NCI-H526 treated with DMSO at 0.1 percent for 48 hours (cell line): Measurements from ENCODE around the gene NAP1L1.
A peak's percentile ranks its signal among the peaks of the same experiment; 100 is the strongest.

ENCODE experiments used
- DNase-seq: peaks from one replicate; lab custom pipeline; 2025; lab: John Stamatoyannopoulos, UW

NAP1L1 gene

GRCh38 chr12:76038176-76038575, 46.3 kb downstream of the NAP1L1 start:
- DNase-seq = no peak

- peak; percentile 80 for DNase-seq
Observed at GRCh38 chr12:76037130-76038103, 47.1 kb downstream of the NAP1L1 start.

GRCh38 chr12:76035045-76035444, 49.4 kb downstream of the NAP1L1 start:
- no peak for DNase-seq

DNA sequence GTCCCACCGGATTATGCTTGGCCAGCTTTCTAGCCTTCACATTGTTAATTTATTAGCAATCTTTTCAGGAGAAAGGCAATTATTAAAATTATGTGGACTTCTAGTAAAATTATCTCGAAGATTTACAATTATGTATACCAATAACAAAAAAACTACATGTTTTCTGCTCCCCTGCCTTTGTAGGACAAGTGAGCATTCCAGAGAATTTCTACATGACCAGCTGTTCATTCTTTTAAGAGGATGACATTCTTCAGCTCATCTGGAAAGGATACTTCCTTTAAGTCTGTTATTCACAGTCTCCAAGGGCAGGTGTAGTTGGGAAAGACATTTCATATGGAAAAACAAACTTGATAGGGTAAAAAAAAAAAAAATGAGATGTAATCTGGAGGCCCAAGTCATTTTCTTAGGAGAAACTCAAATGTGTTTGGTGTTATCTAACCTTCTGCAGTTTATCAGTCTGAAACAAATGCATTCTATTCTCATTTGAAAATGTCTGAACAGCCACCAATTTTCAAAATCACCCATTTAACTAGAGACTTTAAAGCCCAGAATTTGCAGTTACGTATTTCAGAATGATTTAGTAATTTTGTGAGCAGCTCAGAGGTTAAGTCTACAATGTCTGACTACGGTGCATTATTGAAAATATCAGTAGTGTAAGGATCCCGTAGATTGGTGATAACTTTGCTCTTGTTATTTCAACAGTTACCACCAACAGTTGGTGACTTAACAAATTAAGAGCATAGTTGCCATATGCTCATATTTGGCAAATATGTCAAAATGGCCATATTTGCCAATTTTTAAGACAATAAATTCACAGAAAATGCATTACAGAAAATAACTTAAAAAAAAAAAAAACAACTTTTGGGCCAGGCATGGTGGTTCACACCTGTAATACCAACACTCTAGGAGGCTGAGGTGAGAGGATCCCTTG, 51.1 kb downstream of the NAP1L1 start:
- DNase-seq = no peak

DNA sequence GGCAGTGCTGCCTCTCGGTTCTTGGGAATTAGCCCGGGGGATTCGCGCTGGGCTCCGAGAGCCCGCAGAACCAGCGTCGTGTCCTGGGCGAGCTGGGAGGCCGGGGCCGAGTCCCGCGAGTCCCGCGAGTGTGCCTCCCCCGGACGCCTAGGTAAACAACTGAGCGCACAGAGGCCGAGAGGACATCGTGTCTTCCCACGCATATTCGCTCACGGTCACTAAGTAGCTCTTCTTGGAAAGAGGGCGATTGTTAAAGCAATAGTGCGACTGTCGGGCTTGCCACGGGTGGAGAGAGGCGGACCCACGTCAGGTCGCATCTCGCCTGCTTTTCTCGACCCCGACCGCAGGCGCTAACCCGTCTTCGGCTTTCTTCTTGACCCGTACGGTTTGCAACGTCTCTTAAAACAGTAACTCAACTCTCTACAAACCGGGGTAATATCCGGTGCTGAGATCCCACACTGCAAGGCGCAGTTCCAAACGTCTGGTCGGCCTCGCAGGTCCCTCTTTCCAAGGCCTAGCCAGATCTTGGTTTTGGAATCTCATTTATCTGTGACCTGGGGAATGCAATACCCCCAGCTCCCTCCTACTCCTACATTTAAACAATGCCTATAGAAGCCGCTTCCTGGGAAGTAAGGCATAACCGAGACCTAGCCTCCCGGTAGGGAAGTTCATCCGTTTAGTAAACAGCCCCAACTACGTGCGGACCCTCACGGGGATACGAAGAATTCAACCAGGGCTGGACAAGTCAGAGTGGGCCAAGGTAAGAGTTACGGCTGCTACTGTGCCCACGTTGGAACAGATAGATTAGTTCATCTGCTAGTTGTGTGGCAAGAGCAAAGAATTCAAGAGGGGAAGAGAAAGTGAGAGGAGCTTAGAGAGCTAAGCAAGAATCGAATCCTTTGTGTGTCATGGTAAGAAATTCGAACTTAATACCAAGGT, 52.2 kb downstream of the NAP1L1 start:
- DNase-seq = peak; percentile 17

DNA sequence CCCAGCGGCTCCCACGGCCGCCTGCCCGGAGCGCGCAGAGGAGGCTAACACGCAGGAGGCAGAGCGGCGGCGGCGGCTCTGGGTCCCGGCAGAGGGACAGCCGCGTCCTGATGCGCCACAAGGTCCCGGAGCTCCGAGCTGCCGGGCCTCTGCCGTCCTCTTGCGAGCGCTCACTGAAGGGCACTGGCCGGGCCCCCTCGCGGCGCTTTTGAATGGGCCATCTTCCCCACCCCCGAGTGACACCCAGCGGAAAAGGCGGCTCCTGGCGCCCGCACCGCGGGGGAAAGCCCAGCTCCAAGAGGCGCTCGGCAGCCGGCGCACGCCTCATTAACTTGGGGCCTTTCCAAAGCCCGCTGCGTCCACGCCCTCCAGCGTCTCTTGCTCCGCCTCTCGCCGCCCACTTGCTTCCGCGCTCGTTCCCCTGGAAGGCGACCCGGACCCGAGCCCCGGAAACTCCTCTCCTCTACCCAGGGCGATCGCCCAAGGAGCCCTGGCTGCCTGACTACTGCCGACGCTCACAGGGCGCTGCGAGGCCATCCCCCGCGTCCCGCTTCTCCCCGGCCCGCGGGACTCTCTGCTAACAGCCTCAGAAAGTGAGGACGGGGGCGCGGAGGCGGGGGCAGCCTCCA, 53.0 kb downstream of the NAP1L1 start, which contains the start of gene PHLDA1:
Gene PHLDA1 (minus strand): TSS at position 363 of the 629 bp plus-strand sequence.
- DNase-seq = peak; percentile 80

DNA sequence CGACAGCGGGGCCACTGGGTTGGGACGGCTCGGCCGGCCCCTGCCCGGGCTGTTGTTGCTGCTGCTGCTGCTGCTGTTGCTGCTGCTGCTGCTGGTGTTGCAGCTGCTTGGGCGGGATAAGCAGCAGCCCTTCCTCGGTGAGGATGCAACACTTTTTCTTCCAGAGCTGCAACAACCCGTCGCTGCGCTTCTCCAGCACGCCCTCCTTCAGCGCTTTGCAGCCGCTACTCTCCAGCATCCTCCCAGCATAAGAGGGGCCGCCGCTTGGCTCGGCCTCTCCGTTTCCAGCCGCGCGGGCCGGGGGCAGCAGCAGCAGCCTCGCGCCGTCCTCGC, 53.4 kb downstream of the NAP1L1 start:
- DNase-seq = no peak

- DNase-seq = peak; percentile 22
Observed at GRCh38 chr12:76030341-76031080, 54.0 kb downstream of the NAP1L1 start.

DNA sequence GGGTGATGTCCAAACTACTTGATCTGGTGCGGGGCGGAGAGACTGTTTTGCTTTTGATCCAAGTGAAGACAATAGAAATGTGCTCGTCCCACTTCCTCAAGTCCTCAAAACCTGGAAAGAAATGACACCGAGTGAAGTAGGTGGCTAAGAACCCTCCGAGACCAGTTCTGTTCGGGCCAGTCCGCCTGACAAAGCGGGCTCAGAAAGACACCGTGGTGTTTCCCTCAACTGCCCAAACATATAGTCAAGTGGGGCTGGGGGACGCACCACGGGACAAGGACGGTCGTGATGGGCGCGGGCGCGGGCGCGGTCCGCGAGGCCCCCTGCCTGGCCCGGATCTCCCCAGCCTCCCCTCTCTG, 54.5 kb downstream of the NAP1L1 start:
- no peak for DNase-seq

DNA sequence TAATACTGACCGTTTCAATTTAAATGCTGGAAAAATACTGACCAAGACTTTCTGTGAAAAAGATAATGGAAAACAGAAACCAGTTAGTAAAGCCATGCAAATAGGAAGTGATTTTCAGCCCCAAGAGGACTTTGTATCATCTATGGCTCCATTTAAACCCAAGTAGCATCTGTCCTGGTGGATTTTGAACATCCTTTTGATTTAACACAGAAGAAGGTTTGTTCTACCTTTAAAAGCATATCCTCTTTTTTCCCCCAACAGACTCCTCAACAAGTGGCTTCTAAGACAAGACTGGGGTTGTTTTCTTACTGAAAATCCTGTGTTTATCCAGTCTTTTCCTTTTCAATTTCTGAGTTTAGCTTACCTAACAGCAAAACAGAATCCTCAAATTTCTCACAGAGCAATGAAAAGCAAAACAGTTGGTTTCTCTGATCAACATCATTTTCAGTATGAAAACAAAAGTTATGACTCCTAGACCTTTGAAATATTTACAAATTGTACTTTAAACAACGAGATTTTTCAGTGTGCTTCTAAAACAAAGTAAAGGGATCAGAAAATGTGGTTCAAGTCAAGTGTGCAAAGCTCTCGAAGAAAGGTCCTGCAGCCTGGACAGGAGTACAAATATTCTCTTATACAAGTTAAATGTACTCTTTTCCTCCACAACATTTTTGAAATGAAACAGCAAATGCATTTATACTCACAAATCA, 55.8 kb downstream of the NAP1L1 start:
- DNase-seq = no peak

GRCh38 chr12:76026643-76027063, 57.8 kb downstream of the NAP1L1 start:
- no peak for DNase-seq

DNA sequence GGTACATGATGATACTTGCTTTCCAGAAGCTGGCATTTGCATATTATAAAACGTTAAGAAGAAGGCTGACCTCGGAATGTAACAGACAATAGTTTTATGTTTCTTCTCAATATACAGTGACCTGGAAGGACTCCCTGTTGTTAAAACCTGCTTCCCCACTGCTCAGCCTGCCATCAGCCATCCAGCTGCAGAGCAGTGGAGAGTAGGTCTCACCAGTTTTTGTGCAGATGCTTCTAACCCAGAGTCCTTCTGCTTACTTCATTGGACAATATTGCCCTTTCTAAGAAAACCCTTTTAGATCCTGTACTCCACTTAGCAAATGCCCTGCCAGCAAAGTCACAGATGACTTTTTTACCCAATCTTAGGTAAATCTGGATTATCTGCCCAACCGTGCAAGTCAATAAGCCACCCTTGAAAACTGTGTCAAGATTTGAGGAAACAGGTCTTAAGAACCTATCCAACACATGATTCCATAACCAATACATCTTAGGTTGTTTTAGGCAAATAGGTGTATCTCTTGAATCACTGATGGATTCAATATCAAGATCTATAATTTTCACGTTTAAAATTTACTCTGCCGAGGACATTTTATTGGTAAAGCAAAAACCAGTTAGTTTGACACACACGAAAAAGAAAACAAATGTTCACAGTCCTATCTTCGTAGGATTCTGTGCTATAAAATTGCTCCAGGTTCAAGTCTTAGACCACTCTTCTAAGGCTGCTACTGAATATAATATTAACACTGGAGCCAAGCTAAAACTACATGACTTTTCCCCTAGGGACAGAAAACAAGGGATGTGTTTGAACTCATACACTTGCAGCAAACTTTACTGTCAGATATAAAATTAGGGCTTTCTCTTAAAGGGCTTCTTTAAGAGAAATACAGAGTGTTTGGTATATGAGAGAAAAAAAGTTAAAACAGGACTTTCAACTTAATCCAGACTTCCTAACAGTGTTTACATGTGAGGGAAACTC, 58.6 kb downstream of the NAP1L1 start:
- DNase-seq = peak; percentile 6

- DNase-seq = no peak
Observed at GRCh38 chr12:76024942-76025600, 59.4 kb downstream of the NAP1L1 start.

- DNase-seq = no peak
Observed at GRCh38 chr12:76024102-76024781, 60.2 kb downstream of the NAP1L1 start.

- DNase-seq = no peak
Observed at GRCh38 chr12:76023069-76023690, 61.3 kb downstream of the NAP1L1 start.

DNA sequence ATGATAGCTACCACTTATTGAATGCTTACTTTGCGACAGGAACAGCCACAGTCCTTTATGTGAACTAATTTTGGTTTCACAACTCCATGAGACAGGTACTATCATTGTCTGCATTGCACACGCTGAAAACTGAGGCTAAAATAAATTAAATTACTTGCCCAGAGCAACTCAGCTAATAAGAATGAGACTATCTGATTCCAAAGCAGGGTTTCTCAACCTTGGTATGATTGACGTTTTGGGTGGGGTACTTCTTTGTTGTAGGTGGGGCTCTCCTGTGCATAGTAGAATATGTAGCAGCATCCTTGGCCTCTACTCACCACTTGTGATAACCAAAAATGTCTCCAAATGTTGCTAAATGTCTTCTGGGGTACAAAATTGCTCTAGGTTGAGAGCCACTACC, 62.0 kb downstream of the NAP1L1 start:
- DNase-seq = no peak
